Karpas-422 (cell line): ENCODE results near the gene EIF4E1B. TPM values are rescaled to one million over a fixed set of nuclear protein-coding genes. Genes with fewer than 3 reads are reported as not detected.

Source experiments
- DNase-seq: peaks from one replicate; pipeline ENCODE4 v3.0.0-alpha.2; 2015
- H2AFZ ChIP-seq: fragments of 200-600 bp; sonication (generic); 2 replicates; pipeline ENCODE4 v1.6.1; 2014; ENCODE audit warnings: antibody characterized with exemption, low read length, mixed read lengths
- H3K27ac ChIP-seq: fragments of 200-600 bp; sonication (generic); 2 replicates; pipeline ENCODE4 v1.5.1; 2014; ENCODE audit warnings: mild to moderate bottlenecking, low read length, moderate library complexity
- H3K27me3 ChIP-seq: fragments of 200-600 bp; sonication (generic); 2 replicates; pipeline ENCODE4 v1.6.1; 2014; ENCODE audit warnings: low read length, mixed read lengths
- H3K36me3 ChIP-seq: fragments of 200-600 bp; sonication (generic); 2 replicates; pipeline ENCODE4 v1.6.1; 2014; ENCODE audit warnings: low read length, mixed read lengths; ENCODE audit not compliant: insufficient read depth
- H3K4me1 ChIP-seq: fragments of 200-600 bp; sonication (generic); 2 replicates; pipeline ENCODE4 v1.6.1; 2014; ENCODE audit warnings: mild to moderate bottlenecking, low read length, mixed read lengths
- H3K4me2 ChIP-seq: fragments of 200-600 bp; sonication (generic); 2 replicates; pipeline ENCODE4 v1.6.1; 2014; ENCODE audit warnings: low read length, low read depth, mild to moderate bottlenecking; ENCODE audit not compliant: poor library complexity, severe bottlenecking
- H3K4me3 ChIP-seq: fragments of 200-600 bp; sonication (generic); 2 replicates; pipeline ENCODE4 v1.5.1; 2014; ENCODE audit warnings: mild to moderate bottlenecking, antibody characterized with exemption, low read length, mixed read lengths
- H3K79me2 ChIP-seq: fragments of 200-600 bp; sonication (generic); 2 replicates; pipeline ENCODE4 v1.6.1; 2014; ENCODE audit warnings: mild to moderate bottlenecking, low read length, mixed read lengths
- H3K9ac ChIP-seq: fragments of 200-600 bp; sonication (generic); 2 replicates; pipeline ENCODE4 v1.6.0; 2014; ENCODE audit warnings: low read length
- H3K9me2 ChIP-seq: fragments of 200-600 bp; sonication (generic), shearing (Covaris generic); replicated peaks from 2 replicates; pipeline ENCODE4 v1.6.0; 2014; ENCODE audit warnings: mild to moderate bottlenecking, low read length, moderate library complexity; ENCODE audit not compliant: insufficient read depth
- H3K9me3 ChIP-seq: fragments of 300-700, 200-600 bp; sonication (generic); 2 replicates; pipeline ENCODE4 v1.6.1; 2014; ENCODE audit warnings: low read length, mixed read lengths
- H4K20me1 ChIP-seq: fragments of 200-600 bp; sonication (generic); 2 replicates; pipeline ENCODE4 v1.6.1; 2014; ENCODE audit warnings: mild to moderate bottlenecking, antibody characterized with exemption, low read length, low read depth; ENCODE audit not compliant: insufficient read depth
- total RNA-seq: library from RNA; depleted of rRNA; stranded (reverse); fragments of >200 nt; shearing (Covaris generic); gene quantifications from 2 replicates; pipeline ENCODE4 v1.2.3, GENCODE V29; 2014; ENCODE audit warnings: low replicate concordance

The EIF4E1B gene
- total RNA-seq, 1 experiment from 2014 or later, result not detected

- H3K36me3 ChIP-seq, result no peaks in the 10 kb centered on the region
- no peak overlapping the region for H3K27ac ChIP-seq
- H3K9me3 ChIP-seq, result no peaks in the 10 kb centered on the region
- peak; percentile 61 for DNase-seq
- H3K9ac ChIP-seq, result peak overlapping the region; percentile 74
- H4K20me1 ChIP-seq, result peaks cover 24% of the 10 kb centered on the region; the same call in 1 of the 2 replicates
- H3K4me2 ChIP-seq, result peak overlapping the region; percentile 95
- peaks cover 12% of the 10 kb centered on the region for H3K4me1 ChIP-seq
- H3K79me2 ChIP-seq, result no peaks in the 10 kb centered on the region
- H3K9me2 ChIP-seq, result no peaks in the 10 kb centered on the region
- peak overlapping the region; percentile 76 for H3K4me3 ChIP-seq
- no peaks in the 10 kb centered on the region for H3K27me3 ChIP-seq
- H2AFZ ChIP-seq, result no peak overlapping the region
These were observed 21.3 kb upstream of the EIF4E1B start for GRCh38 chr5:176608937-176609723.

DNA sequence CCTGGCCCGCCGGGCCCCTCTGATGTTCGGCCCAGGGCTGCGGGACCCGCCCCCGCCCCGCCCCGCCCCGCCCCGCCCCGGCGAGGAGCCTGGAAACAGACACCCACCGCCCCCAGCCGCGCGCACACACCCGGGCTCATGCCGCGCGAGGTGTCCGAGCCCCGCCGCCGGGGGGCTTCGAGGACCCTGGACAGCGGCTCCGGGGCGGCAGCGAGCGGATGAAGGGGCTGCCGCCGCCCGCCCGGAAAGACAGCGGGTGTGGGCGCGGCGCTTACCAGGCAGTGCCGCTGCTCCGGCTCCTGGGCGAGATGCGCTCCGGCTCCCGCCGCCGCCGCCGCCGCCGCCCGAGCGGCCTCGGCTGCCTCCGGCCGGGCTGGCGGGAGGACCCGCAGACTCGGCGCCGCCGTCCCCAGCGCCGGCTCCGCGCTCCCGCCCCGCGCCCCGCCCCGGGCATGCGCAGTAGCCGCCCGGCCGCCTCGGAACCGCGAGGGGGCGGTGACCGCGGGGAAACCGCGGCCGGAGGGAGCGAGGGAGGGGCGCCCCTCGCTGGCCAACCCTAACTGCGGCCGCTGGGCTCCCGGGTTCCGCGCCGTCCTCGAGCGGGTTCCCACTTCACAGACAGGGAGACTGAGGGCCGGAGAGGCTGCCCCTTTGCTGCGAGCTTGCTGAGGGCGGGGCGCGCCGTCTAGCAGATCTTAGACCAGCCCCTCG, 20.6 kb upstream of the EIF4E1B start, which contains the start of gene GPRIN1:
GPRIN1 (minus strand) TSS at position 433 of the 711 bp plus-strand sequence. CDS start 10,322 bp downstream, outside the sequence.
- Histone ChIP-seq H3K27me3 (no peaks in the 10 kb centered on the region), H2AFZ (peak within 1 kb of the TSS; percentile 97), H3K9me2 (no peaks in the 10 kb centered on the region), H3K4me2 (peak within 1 kb of the TSS; percentile 95), H3K79me2 (no peaks in the 10 kb centered on the region), H4K20me1 (peaks cover 24% of the 10 kb centered on the region; the same call in 1 of the 2 replicates), H3K9me3 (no peaks in the 10 kb centered on the region), H3K9ac (peak within 1 kb of the TSS; percentile 80), H3K27ac (no peak within 1 kb of the TSS), H3K4me3 (peak within 1 kb of the TSS; percentile 76), H3K36me3 (no peaks in the 10 kb centered on the region), H3K4me1 (peaks cover 12% of the 10 kb centered on the region)
- peak; percentile 89 for DNase-seq

- H3K4me1 ChIP-seq, result peaks cover 12% of the 10 kb centered on the region
- no peaks in the 10 kb centered on the region for H3K36me3 ChIP-seq
- H4K20me1 ChIP-seq, result peaks cover 24% of the 10 kb centered on the region; the same call in 1 of the 2 replicates
- H3K27me3 ChIP-seq, result no peaks in the 10 kb centered on the region
- peak overlapping the region; percentile 95 for H3K4me2 ChIP-seq
- H3K27ac ChIP-seq, result no peak overlapping the region
- H3K9me2 ChIP-seq, result no peaks in the 10 kb centered on the region
- no peak for DNase-seq
- H3K79me2 ChIP-seq, result no peaks in the 10 kb centered on the region
- H3K9me3 ChIP-seq, result no peaks in the 10 kb centered on the region
- H2AFZ ChIP-seq, result peak overlapping the region; percentile 97
- H3K4me3 ChIP-seq, result peak overlapping the region; percentile 76; the same call in 1 of the 2 replicates
- peak overlapping the region; percentile 80 for H3K9ac ChIP-seq
These were observed 20.1 kb upstream of the EIF4E1B start for GRCh38 chr5:176610435-176610773.

DNA sequence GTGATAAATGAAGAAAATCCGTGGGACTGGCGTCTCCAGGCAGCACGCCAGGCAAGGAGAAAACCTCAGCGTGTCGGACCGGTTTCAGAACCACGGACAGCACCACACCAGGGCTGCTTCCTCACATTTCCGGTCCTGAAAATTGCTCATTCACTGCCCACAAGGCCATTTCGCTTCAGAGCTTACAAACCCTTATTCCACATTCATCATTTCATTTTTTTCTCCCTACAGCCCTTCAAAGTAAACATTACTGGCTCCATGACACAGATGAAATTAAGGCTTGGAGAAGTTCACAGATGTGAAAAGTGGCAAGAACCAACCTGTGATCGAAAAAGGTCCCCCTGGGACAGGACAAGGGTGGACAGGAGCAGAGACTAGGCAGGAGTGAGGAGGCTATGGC, 19.0 kb upstream of the EIF4E1B start:
- Histone ChIP-seq H3K4me1 (peaks cover 12% of the 10 kb centered on the region), H3K36me3 (no peaks in the 10 kb centered on the region), H3K4me3 (no peak overlapping the region), H3K9me2 (no peaks in the 10 kb centered on the region), H3K4me2 (no peak overlapping the region), H3K27ac (no peak overlapping the region), H3K9ac (no peak overlapping the region), H3K79me2 (no peaks in the 10 kb centered on the region), H3K27me3 (no peaks in the 10 kb centered on the region), H4K20me1 (peaks cover 20% of the 10 kb centered on the region; the same call in 1 of the 2 replicates), H2AFZ (no peak overlapping the region), H3K9me3 (no peaks in the 10 kb centered on the region)
- DNase-seq, result peak; percentile 80

- Histone ChIP-seq H3K9ac (no peak overlapping the region), H4K20me1 (peaks cover 15% of the 10 kb centered on the region; the same call in 1 of the 2 replicates), H2AFZ (no peak overlapping the region), H3K79me2 (no peaks in the 10 kb centered on the region), H3K4me2 (no peak overlapping the region), H3K4me1 (peaks cover 12% of the 10 kb centered on the region), H3K9me2 (no peaks in the 10 kb centered on the region), H3K4me3 (no peak overlapping the region), H3K36me3 (no peaks in the 10 kb centered on the region), H3K27me3 (no peaks in the 10 kb centered on the region), H3K27ac (no peak overlapping the region), H3K9me3 (no peaks in the 10 kb centered on the region)
- DNase-seq, result no peak
These were observed 18.5 kb upstream of the EIF4E1B start for GRCh38 chr5:176612008-176612407.

DNA sequence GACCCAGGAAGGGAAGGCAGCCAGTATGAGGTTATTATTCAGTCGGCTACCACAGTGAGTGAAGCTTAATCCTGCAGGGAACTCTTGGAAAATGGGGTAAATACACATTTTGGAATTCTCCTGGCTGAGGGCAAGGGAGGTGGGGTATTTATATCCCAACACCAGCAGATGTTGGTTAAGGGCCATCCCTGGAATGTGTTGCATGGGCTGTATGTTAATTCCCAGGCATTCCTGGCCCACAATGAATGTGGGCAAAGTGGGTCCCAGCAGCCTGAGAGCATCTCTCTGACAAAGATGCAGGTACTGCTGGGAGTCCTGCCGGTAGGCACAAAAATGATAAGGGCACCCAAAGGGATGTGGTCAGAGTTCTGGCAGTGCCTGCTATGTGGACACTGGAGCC, 17.6 kb upstream of the EIF4E1B start:
- Histone ChIP-seq H3K27me3 (no peaks in the 10 kb centered on the region), H3K27ac (no peak overlapping the region), H2AFZ (no peak overlapping the region), H3K4me2 (no peak overlapping the region), H3K4me3 (no peak overlapping the region), H3K9me2 (no peaks in the 10 kb centered on the region), H3K9me3 (no peaks in the 10 kb centered on the region), H3K36me3 (no peaks in the 10 kb centered on the region), H4K20me1 (peaks cover 15% of the 10 kb centered on the region; the same call in 1 of the 2 replicates), H3K79me2 (no peaks in the 10 kb centered on the region), H3K9ac (no peak overlapping the region), H3K4me1 (peaks cover 12% of the 10 kb centered on the region)
- DNase-seq, result no peak

DNA sequence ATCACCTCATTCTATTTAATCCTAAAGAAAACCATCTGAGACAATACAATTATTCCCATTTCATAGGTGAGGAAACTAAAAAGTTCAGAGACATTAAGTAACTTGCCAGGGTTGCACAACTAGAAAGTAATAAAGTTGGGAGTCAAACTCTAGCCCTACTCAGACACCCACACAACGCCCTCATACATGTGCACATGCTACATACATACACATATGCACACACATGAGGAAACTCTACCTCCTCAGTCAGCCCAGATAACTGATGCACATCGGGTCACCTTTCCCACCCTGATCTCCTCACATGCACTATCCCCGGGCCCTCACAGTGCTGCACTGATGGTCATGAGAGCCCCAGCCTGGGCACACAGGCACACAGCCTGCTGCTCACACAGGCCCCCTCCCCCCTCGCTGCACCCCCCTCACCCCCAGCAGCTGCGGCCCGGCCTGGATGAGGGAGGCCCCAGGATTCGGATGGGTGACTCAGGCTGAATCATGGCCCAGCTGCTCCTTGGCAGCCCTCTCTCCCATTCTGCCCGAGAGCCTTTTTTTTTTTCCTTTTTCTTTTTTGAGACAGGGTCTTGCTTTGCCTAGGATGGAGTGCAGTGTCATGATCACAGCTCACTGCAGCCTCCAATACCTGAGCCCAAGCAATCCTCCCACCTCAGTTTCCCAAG, 15.5 kb upstream of the EIF4E1B start:
- H3K27me3 ChIP-seq, result no peaks in the 10 kb centered on the region

DNA sequence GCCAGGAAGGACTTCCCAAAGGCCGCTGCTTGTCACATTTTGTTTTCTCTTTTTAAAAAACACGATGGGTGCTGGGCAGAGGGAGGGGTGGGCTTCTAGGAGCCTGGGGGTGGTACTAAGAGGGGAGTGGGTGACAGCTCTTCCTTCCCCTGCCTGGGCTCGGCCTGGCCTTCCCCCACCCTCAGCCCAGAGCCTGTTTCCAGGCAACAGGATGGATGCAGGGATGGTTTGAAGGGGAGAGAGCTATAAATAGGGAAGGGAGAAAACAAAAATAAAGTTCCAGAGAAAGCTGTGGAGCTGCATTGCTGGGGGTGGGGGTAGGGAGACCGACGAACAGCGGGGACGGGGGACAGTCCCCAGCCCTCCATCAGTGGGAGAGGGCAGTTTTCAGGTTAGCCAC, 14.0 kb upstream of the EIF4E1B start:
- H3K9me2 ChIP-seq, result no peaks in the 10 kb centered on the region
- no peaks in the 10 kb centered on the region for H3K79me2 ChIP-seq
- no peak overlapping the region for H3K4me3 ChIP-seq
- H3K9ac ChIP-seq, result no peak overlapping the region
- DNase-seq, result no peak
- no peaks in the 10 kb centered on the region for H3K4me1 ChIP-seq
- no peak overlapping the region for H3K27ac ChIP-seq
- H2AFZ ChIP-seq, result no peak overlapping the region
- no peaks in the 10 kb centered on the region for H3K9me3 ChIP-seq
- no peaks in the 10 kb centered on the region for H3K27me3 ChIP-seq
- no peaks in the 10 kb centered on the region for H4K20me1 ChIP-seq
- no peaks in the 10 kb centered on the region for H3K36me3 ChIP-seq
- no peak overlapping the region for H3K4me2 ChIP-seq

More for the DNA sequence above, 15.5 kb upstream of the EIF4E1B start:
- H4K20me1 ChIP-seq, result no peaks in the 10 kb centered on the region
- no peaks in the 10 kb centered on the region for H3K79me2 ChIP-seq
- no peak overlapping the region for H3K27ac ChIP-seq
- no peaks in the 10 kb centered on the region for H3K9me3 ChIP-seq
- no peaks in the 10 kb centered on the region for H3K9me2 ChIP-seq
- peaks cover 5% of the 10 kb centered on the region for H3K4me1 ChIP-seq
- no peak for DNase-seq
- H3K4me2 ChIP-seq, result no peak overlapping the region
- H3K4me3 ChIP-seq, result no peak overlapping the region
- H2AFZ ChIP-seq, result no peak overlapping the region
- H3K36me3 ChIP-seq, result no peaks in the 10 kb centered on the region
- H3K9ac ChIP-seq, result no peak overlapping the region
